Gastroesophageal sphincter (tissue), 4 donors: ENCODE data around the gene MACROD1. TPM values are rescaled to one million over a fixed set of nuclear protein-coding genes. Genes with fewer than 3 reads are reported as not detected.

Experiments
- ATAC-seq: fragments of 150-250 bp; one replicate; pipeline ENCODE4 v1.9.1; 2016; ENCODE audit warnings: mild to moderate bottlenecking, moderate library complexity
- H3K27ac ChIP-seq, 4 donors: fragments of 200-600 bp; sonication (generic) in 3 of 4; 1 replicate in 3 of 4; 2 replicates in 1 of 4; pipeline ENCODE4 v1.5.1; 2016 to 2019
- H3K27me3 ChIP-seq: fragments of 200-600 bp; sonication (generic); one replicate; pipeline ENCODE4 v1.5.1; 2019
- H3K36me3 ChIP-seq, 2 donors: fragments of 200-600 bp; sonication (generic); one replicate each; pipeline ENCODE4 v1.5.1; 2019; ENCODE audit warnings: control low read depth in 1 of 2
- H3K4me1 ChIP-seq, 3 donors: fragments of 200-600 bp; sonication (generic); 1 replicate in 2 of 3; 2 replicates in 1 of 3; pipeline ENCODE4 v1.5.1; 2016 to 2019; ENCODE audit warnings: control low read depth in 2 of 3
- H3K4me3 ChIP-seq, 2 donors: fragments of 200-600 bp; sonication (generic); one replicate each; pipeline ENCODE4 v1.5.1; 2019; ENCODE audit warnings: mild to moderate bottlenecking in 1 of 2, moderate library complexity in 1 of 2
- H3K9me3 ChIP-seq, 3 donors: fragments of 200-600 bp; sonication (generic); one replicate each; pipeline ENCODE4 v1.5.1; 2017 to 2019; ENCODE audit warnings: control low read depth in 2 of 3
- EP300 ChIP-seq: sonication (generic); formaldehyde crosslinking; IDR thresholded peaks from one replicate; pipeline ENCODE4 v1.6.1; 2017; ENCODE audit warnings: antibody characterized with exemption, mild to moderate bottlenecking
- POLR2A ChIP-seq, 2 donors: fragments of 450-650 bp; IDR thresholded peaks; one replicate each; pipeline ENCODE4 v1.6.1; 2017; ENCODE audit warnings: antibody characterized with exemption in 2 of 2, mild to moderate bottlenecking in 2 of 2, moderate library complexity in 1 of 2
- POLR2AphosphoS5 ChIP-seq: sonication (generic); formaldehyde crosslinking; IDR thresholded peaks from one replicate; pipeline ENCODE4 v1.6.1; 2017; ENCODE audit warnings: antibody characterized with exemption
- WGBS, 2 donors: methylation state at CpG; one replicate each; pipeline ENCODE4 v1.1.5; 2018; ENCODE audit warnings: low coverage in 1 of 2; 5-methylcytosine and 5-hydroxymethylcytosine counted together
- total RNA-seq, 4 donors: library from RNA; depleted of rRNA; stranded (reverse); fragments of >200 nt; gene quantifications; one replicate each; pipeline ENCODE4 v1.1.0, GENCODE V29; 2016
- TF ChIP-seq, protein P1 (sequence below), 4 experiments: fragments of 200-600 bp in 2 of 4; fragments of 450-650 bp in 2 of 4; sonication (generic) in 1 of 4; IDR thresholded peaks; one replicate each; pipeline ENCODE4 v1.5.1; 2017 to 2019; ENCODE audit warnings: antibody characterized with exemption in 4 of 4, mild to moderate bottlenecking in 2 of 4, moderate library complexity in 2 of 4

The MACROD1 gene
- total RNA-seq, 4 donors from 2014 or later = 26.9 to 56.2 (median 30.4) TPM

DNA sequence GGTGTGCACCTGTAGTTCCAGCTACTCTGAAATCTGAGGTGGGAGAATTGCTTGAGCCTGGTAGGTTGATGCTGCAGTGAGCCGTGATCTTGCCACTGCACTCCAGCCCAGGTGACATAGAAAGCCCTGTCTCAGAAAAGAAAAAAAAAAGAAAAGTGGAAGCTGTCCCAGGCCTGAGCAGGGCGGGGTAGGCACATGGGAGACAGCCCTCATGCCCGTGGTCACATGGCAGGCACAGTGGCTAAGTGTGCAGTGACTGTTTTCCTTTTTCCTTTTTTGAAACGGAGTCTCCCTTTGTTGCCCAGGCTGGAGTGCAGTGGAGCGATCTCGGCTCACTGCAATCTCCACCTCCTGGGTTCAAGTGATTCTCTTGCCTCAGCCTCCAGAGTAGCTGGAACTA lies 171.9 kb downstream of the MACROD1 start:
- Histone ChIP-seq H3K36me3 (peaks cover 0 to 100% of the 10 kb centered on the region in 2 donors), H3K9me3 (no peaks in the 10 kb centered on the region), H3K4me3 (no peak overlapping the region), H3K27me3 (no peaks in the 10 kb centered on the region), H3K27ac (no peak overlapping the region), H3K4me1 (peaks cover 0 to 5% (median 2%) of the 10 kb centered on the region in 3 donors)
- ATAC-seq = no peak
- TF ChIP-seq, protein P1, sequence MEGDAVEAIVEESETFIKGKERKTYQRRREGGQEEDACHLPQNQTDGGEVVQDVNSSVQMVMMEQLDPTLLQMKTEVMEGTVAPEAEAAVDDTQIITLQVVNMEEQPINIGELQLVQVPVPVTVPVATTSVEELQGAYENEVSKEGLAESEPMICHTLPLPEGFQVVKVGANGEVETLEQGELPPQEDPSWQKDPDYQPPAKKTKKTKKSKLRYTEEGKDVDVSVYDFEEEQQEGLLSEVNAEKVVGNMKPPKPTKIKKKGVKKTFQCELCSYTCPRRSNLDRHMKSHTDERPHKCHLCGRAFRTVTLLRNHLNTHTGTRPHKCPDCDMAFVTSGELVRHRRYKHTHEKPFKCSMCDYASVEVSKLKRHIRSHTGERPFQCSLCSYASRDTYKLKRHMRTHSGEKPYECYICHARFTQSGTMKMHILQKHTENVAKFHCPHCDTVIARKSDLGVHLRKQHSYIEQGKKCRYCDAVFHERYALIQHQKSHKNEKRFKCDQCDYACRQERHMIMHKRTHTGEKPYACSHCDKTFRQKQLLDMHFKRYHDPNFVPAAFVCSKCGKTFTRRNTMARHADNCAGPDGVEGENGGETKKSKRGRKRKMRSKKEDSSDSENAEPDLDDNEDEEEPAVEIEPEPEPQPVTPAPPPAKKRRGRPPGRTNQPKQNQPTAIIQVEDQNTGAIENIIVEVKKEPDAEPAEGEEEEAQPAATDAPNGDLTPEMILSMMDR (IDR thresholded peaks at IDR 0.05) = no peak
- WGBS, 2 donors = 65 to 66% methylated on average over 5 of the region's 6 CpGs

- peaks cover 0 to 7% (median 0%) of the 10 kb centered on the region in 3 donors for H3K4me1 ChIP-seq
- no peak for TF ChIP-seq POLR2AphosphoS5
- no peak for TF ChIP-seq POLR2A (IDR thresholded peaks at IDR 0.05)
- TF ChIP-seq EP300 = no peak
- TF ChIP-seq, protein P1 (IDR thresholded peaks at IDR 0.05) = no peak
- H3K27ac ChIP-seq = no peak overlapping the region
- no peak for ATAC-seq
- no peak overlapping the region for H3K4me3 ChIP-seq
- no peaks in the 10 kb centered on the region for H3K9me3 ChIP-seq
- H3K27me3 ChIP-seq = no peaks in the 10 kb centered on the region
- peaks cover 0 to 100% of the 10 kb centered on the region in 2 donors for H3K36me3 ChIP-seq
- 86% methylated on average over 5 of the region's 5 CpGs; no CpG with 5 or more reads in 1 of the 2 donors for WGBS, 2 donors
Observed at GRCh38 chr11:63993100-63993499, 172.8 kb downstream of the MACROD1 start.

GRCh38 chr11:63991558-63991957 lies 174.4 kb downstream of the MACROD1 start:
- H3K9me3 ChIP-seq = no peaks in the 10 kb centered on the region
- no peak overlapping the region for H3K4me3 ChIP-seq
- TF ChIP-seq EP300 (no peak), POLR2AphosphoS5 (no peak), POLR2A (IDR thresholded peaks at IDR 0.05) (no peak)
- TF ChIP-seq, protein P1 (IDR thresholded peaks at IDR 0.05) = no peak
- H3K27me3 ChIP-seq = no peaks in the 10 kb centered on the region
- H3K36me3 ChIP-seq = peaks cover 0 to 89% of the 10 kb centered on the region in 2 donors
- ATAC-seq = no peak
- peaks cover 0 to 22% (median 10%) of the 10 kb centered on the region in 3 donors for H3K4me1 ChIP-seq
- H3K27ac ChIP-seq = no peak overlapping the region
- 86 to 92% methylated on average over 5 to 8 of the region's 10 CpGs for WGBS, 2 donors

GRCh38 chr11:63986932-63987513 lies 178.9 kb downstream of the MACROD1 start:
- peaks cover 0 to 33% (median 10%) of the 10 kb centered on the region in 3 donors for H3K4me1 ChIP-seq
- no peak for ATAC-seq
- peak overlapping the region; percentile 81 to 94 for H3K4me3 ChIP-seq
- H3K27me3 ChIP-seq = no peaks in the 10 kb centered on the region
- H3K27ac ChIP-seq = peak overlapping the region in 3 of 4 donors; percentile 88 to 89 (median 88)
- WGBS, 2 donors = 20 to 54% methylated on average over 4 to 9 of the region's 25 CpGs
- H3K36me3 ChIP-seq = peaks cover 0 to 43% of the 10 kb centered on the region in 2 donors
- no peaks in the 10 kb centered on the region for H3K9me3 ChIP-seq
- TF ChIP-seq EP300 (no peak), POLR2AphosphoS5 (no peak)

DNA sequence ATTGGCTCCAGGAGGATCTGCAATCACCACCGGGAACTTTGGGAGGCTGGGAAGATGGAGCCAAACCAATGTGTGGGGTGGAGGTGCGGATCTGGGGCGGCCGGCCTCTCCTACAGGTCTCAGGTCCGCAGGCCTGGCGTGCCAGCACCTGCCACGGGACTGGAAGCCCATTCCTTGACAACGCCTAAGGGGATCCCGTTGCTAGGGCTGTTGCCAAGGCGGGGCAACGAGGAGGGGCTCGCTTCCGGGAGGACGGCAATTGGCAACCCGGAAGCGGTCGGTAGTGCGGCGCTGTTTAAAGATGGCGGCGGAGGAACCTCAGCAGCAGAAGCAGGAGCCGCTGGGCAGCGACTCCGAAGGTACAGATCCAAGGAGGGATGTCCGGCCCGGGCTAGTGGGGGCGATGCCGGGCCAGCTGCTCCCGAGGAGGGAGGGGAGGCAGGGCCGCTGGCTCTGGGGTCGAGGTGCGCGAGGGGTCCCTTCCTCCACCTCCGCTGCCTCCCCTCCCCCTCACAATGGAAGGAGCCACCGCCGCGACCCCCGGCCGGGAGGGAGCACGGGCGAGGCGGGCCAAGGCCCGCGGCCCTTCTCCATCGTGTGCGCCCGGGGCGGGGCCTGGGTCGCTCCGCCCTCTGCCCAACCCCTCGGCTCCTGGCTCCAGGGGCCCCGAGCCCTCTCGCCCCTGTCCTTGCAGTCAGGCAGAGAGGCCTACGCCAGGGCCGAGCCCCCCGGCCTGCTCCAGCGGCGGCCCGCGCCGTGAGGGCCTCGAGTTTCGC lies 179.6 kb downstream of the MACROD1 start, which contains the start of gene OTUB1:
Gene OTUB1 (plus strand): TSS at position 283 of the 776 bp plus-strand sequence. CDS start 19 bp downstream, at position 302.
- H3K9me3 ChIP-seq = no peaks in the 10 kb centered on the region
- peaks cover 0 to 37% of the 10 kb centered on the region in 2 donors for H3K36me3 ChIP-seq
- peak within 1 kb of the TSS; percentile 81 to 94 for H3K4me3 ChIP-seq
- H3K4me1 ChIP-seq = peaks cover 0 to 33% (median 10%) of the 10 kb centered on the region in 3 donors
- ATAC-seq = peak; percentile 95
- no peaks in the 10 kb centered on the region for H3K27me3 ChIP-seq
- peak; percentile 46 to 54 for TF ChIP-seq POLR2A (IDR thresholded peaks at IDR 0.05)
- TF ChIP-seq POLR2AphosphoS5 = peak; percentile 59
- TF ChIP-seq, protein P1 (IDR thresholded peaks at IDR 0.05) = no peak
- TF ChIP-seq EP300 = no peak
- 0 to 3% methylated on average over 11 to 24 of the region's 63 CpGs for WGBS, 2 donors
- peak within 1 kb of the TSS; percentile 39 to 89 (median 88) for H3K27ac ChIP-seq
